Dermis blood vessel endothelial cell (primary cell): ENCODE results near the gene GPC5. TPM values are rescaled to one million over a fixed set of nuclear protein-coding genes. Genes with fewer than 3 reads are reported as not detected.
"Not testable (repeated sequence)": the region's sequence is repeated elsewhere in the genome, so short reads cannot be mapped to it uniquely, and the experiment has no call there.

ENCODE experiments used
- DNase-seq: peaks from one replicate; pipeline ENCODE4 v3.0.0; 2010
- total RNA-seq: library from RNA; depleted of rRNA; stranded (reverse); fragments of >200 nt; gene quantifications from 2 replicates; pipeline ENCODE4 v1.2.3, GENCODE V29; 2014

GPC5 gene
- total RNA-seq, 1 donor from 2014 or later = 0.34 TPM

GRCh38 chr13:91896547-91896946 is 498.1 kb downstream of the GPC5 start:
- DNase-seq = peak; percentile 36

GRCh38 chr13:91898986-91899385 is 500.6 kb downstream of the GPC5 start:
- not testable (repeated sequence) for DNase-seq

GRCh38 chr13:91902291-91902690 is 503.9 kb downstream of the GPC5 start:
- no peak for DNase-seq

GRCh38 chr13:91904005-91904404 is 505.6 kb downstream of the GPC5 start:
- peak; percentile 0 for DNase-seq

- peak; percentile 41 for DNase-seq
These were observed 506.2 kb downstream of the GPC5 start for GRCh38 chr13:91904597-91904996.

- DNase-seq = no peak
These were observed 509.0 kb downstream of the GPC5 start for GRCh38 chr13:91907398-91907797.

GRCh38 chr13:91909617-91910016 is 511.2 kb downstream of the GPC5 start:
- DNase-seq = no peak

GRCh38 chr13:91922969-91923592 is 524.7 kb downstream of the GPC5 start:
- DNase-seq = peak; percentile 7

GRCh38 chr13:91930687-91931086 is 532.3 kb downstream of the GPC5 start:
- DNase-seq = no peak

- no peak for DNase-seq
These were observed 535.9 kb downstream of the GPC5 start for GRCh38 chr13:91934354-91934753.

GRCh38 chr13:91946498-91947070 is 548.2 kb downstream of the GPC5 start:
- DNase-seq = peak; percentile 7

- no peak for DNase-seq
These were observed 550.3 kb downstream of the GPC5 start for GRCh38 chr13:91948736-91949135.

GRCh38 chr13:91950803-91951202 is 552.4 kb downstream of the GPC5 start:
- DNase-seq = no peak

GRCh38 chr13:91955546-91956355 is 557.3 kb downstream of the GPC5 start:
- DNase-seq = no peak

GRCh38 chr13:91960947-91961346 is 562.5 kb downstream of the GPC5 start:
- DNase-seq = no peak

- no peak for DNase-seq
These were observed 564.5 kb downstream of the GPC5 start for GRCh38 chr13:91962946-91963345.

- DNase-seq = no peak
These were observed 567.1 kb downstream of the GPC5 start for GRCh38 chr13:91965511-91965910.

GRCh38 chr13:91978571-91978970 is 580.1 kb downstream of the GPC5 start:
- DNase-seq = no peak

- DNase-seq = no peak
These were observed 588.5 kb downstream of the GPC5 start for GRCh38 chr13:91986761-91987483.

- no peak for DNase-seq
These were observed 589.9 kb downstream of the GPC5 start for GRCh38 chr13:91988331-91988730.

- DNase-seq = no peak
These were observed 614.4 kb downstream of the GPC5 start for GRCh38 chr13:92012787-92013186.

- DNase-seq = no peak
These were observed 619.3 kb downstream of the GPC5 start for GRCh38 chr13:92017737-92018136.

GRCh38 chr13:92028695-92029094 is 630.3 kb downstream of the GPC5 start:
- no peak for DNase-seq
